H1 (cell line): ENCODE data around the gene KIAA0586. TPM values are rescaled to one million over a fixed set of nuclear protein-coding genes. Genes with fewer than 3 reads are reported as not detected.

Source experiments
- ASH2L ChIP-seq: fragments of 200-600, 300-600 bp; sonication (generic); IDR thresholded peaks from one replicate; pipeline ENCODE4 v1.7.1; 2017; ENCODE audit warnings: low read length
- CHD7 ChIP-seq: fragments of 300-600 bp; sonication (generic); IDR thresholded peaks from 2 replicates; pipeline ENCODE4 v1.7.1; 2012; ENCODE audit warnings: low read length, moderate library complexity, mild to moderate bottlenecking, inconsistent platforms; ENCODE audit not compliant: insufficient replicate concordance
- EP300 ChIP-seq, 2 experiments: IDR thresholded peaks; 1 replicate in 1 of 2; 2 replicates in 1 of 2; pipeline ENCODE4 v1.6.1; 2011 to 2012; ENCODE audit warnings: low read depth in 2 of 2, low read length in 2 of 2, mild to moderate bottlenecking in 2 of 2, borderline replicate concordance in 1 of 2, inconsistent platforms in 1 of 2, moderate library complexity in 1 of 2
- SAP30 ChIP-seq: fragments of 300-600 bp; sonication (generic); IDR thresholded peaks from 2 replicates; pipeline ENCODE4 v1.7.1; 2012; ENCODE audit warnings: low read length, moderate library complexity, mild to moderate bottlenecking, inconsistent platforms; ENCODE audit not compliant: insufficient read depth, insufficient replicate concordance
- YY1 ChIP-seq: IDR thresholded peaks from 2 replicates; pipeline ENCODE4 v1.6.1; 2011; ENCODE audit warnings: low read depth, mild to moderate bottlenecking, low read length
- polyA plus RNA-seq, 7 experiments: library from polyadenylated mRNA; depleted of rRNA in 3 of 7; stranded (reverse) in 5 of 7; unstranded in 2 of 7; fragments of >200 nt in 5 of 7; fragments of 200-250 nt in 2 of 7; gene quantifications; 1 replicate in 5 of 7; 2 replicates in 1 of 7; 4 replicates in 1 of 7; pipeline versions ENCODE4 v1.2.1 to v1.2.3, GENCODE V29; 2011 to 2013; ENCODE audit warnings: missing spikeins in 2 of 7, mixed read lengths in 2 of 7
- total RNA-seq: library from RNA; stranded (reverse); fragmentation: NEBNext Ultra II Directional; extraction: Animal tissue kit (Norgen Biotek cat#: 25700); gene quantifications from 2 replicates; pipeline ENCODE4 v1.2.1, GENCODE V29; 2021

KIAA0586 gene
- total and polyA plus RNA-seq, 2 of the 8 experiments (the other 6 are each of a cell fraction or from before 2014, with no cell fraction given), result 7.2 to 24.8 TPM

- TF ChIP-seq CHD7, result no peak
- no peak for TF ChIP-seq ASH2L
- no peak for TF ChIP-seq SAP30
- TF ChIP-seq YY1, result no peak
- no peak for TF ChIP-seq EP300 (IDR thresholded peaks at IDR 0.05; ENCODE audit: borderline replicate concordance in 1 of 2, low read depth in 2 of 2, low read length in 2 of 2)
Measured at GRCh38 chr14:58408681-58409215, 18.8 kb upstream of the KIAA0586 start (continued).
